ENCODE results near the gene BEST1.

GRCh38 chr11:62008193-62008592, 58.0 kb downstream of the BEST1 start:
- TF ChIP-seq, protein P1, sequence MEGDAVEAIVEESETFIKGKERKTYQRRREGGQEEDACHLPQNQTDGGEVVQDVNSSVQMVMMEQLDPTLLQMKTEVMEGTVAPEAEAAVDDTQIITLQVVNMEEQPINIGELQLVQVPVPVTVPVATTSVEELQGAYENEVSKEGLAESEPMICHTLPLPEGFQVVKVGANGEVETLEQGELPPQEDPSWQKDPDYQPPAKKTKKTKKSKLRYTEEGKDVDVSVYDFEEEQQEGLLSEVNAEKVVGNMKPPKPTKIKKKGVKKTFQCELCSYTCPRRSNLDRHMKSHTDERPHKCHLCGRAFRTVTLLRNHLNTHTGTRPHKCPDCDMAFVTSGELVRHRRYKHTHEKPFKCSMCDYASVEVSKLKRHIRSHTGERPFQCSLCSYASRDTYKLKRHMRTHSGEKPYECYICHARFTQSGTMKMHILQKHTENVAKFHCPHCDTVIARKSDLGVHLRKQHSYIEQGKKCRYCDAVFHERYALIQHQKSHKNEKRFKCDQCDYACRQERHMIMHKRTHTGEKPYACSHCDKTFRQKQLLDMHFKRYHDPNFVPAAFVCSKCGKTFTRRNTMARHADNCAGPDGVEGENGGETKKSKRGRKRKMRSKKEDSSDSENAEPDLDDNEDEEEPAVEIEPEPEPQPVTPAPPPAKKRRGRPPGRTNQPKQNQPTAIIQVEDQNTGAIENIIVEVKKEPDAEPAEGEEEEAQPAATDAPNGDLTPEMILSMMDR (IDR thresholded peaks at IDR 0.05; ENCODE audit: poor library complexity, severe bottlenecking): no peak
- no peak for TF ChIP-seq POLR2AphosphoS5 (IDR thresholded peaks at IDR 0.05)
- no peak for TF ChIP-seq EZH2 (IDR thresholded peaks at IDR 0.05; ENCODE audit: borderline replicate concordance, insufficient read depth, low read length, poor library complexity, severe bottlenecking)
- TF ChIP-seq EP300 (conservative IDR thresholded peaks at IDR 0.05; ENCODE audit: poor library complexity, severe bottlenecking): no peak
- TF ChIP-seq, protein P2, sequence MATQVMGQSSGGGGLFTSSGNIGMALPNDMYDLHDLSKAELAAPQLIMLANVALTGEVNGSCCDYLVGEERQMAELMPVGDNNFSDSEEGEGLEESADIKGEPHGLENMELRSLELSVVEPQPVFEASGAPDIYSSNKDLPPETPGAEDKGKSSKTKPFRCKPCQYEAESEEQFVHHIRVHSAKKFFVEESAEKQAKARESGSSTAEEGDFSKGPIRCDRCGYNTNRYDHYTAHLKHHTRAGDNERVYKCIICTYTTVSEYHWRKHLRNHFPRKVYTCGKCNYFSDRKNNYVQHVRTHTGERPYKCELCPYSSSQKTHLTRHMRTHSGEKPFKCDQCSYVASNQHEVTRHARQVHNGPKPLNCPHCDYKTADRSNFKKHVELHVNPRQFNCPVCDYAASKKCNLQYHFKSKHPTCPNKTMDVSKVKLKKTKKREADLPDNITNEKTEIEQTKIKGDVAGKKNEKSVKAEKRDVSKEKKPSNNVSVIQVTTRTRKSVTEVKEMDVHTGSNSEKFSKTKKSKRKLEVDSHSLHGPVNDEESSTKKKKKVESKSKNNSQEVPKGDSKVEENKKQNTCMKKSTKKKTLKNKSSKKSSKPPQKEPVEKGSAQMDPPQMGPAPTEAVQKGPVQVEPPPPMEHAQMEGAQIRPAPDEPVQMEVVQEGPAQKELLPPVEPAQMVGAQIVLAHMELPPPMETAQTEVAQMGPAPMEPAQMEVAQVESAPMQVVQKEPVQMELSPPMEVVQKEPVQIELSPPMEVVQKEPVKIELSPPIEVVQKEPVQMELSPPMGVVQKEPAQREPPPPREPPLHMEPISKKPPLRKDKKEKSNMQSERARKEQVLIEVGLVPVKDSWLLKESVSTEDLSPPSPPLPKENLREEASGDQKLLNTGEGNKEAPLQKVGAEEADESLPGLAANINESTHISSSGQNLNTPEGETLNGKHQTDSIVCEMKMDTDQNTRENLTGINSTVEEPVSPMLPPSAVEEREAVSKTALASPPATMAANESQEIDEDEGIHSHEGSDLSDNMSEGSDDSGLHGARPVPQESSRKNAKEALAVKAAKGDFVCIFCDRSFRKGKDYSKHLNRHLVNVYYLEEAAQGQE (IDR thresholded peaks at IDR 0.05; ENCODE audit: borderline replicate concordance): no peak
- no peak for TF ChIP-seq RAD21 (conservative IDR thresholded peaks at IDR 0.05)
- TF ChIP-seq MXI1 (conservative IDR thresholded peaks at IDR 0.05; ENCODE audit: poor library complexity, severe bottlenecking): no peak
- no peak for TF ChIP-seq TAF1 (IDR thresholded peaks at IDR 0.05; ENCODE audit: low read depth)
